Measurements from ENCODE around the gene SERPINH1.

DNA sequence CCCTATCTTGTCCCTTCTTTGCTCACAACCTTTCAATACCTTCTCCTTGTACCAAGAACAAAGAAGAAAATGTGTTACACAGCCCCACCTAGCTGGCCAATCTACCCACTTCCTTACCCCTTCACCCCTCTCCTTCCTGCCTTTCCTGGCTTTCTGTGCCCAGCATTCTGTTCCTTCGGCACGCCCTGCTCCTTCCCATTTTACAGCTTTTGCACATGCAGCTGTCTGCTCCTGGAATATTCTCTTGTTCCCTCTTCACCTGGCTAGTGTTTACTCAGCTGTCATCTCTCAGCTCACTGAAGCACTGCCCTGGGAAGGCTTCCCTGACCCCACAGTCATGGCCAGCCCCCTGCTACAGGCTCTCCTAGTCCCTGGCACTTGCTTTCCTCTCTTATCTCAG lies 30.7 kb downstream of the SERPINH1 start:
- TF ChIP-seq POLR2A (IDR thresholded peaks at IDR 0.05; ENCODE audit: low read depth, low read length) (no peak), JUN (IDR thresholded peaks at IDR 0.05; ENCODE audit: borderline replicate concordance, insufficient read depth, insufficient read length, low read depth) (no peak), FOS (IDR thresholded peaks at IDR 0.05; ENCODE audit: borderline replicate concordance, insufficient read depth, low read length) (no peak), EZH2 (IDR thresholded peaks at IDR 0.05; ENCODE audit: borderline replicate concordance, low read depth, low read length, severe bottlenecking) (no peak), POLR2AphosphoS5 (IDR thresholded peaks at IDR 0.05; ENCODE audit: insufficient read depth, low read depth, low read length) (no peak), GATA2 (IDR thresholded peaks at IDR 0.05; ENCODE audit: insufficient read depth, insufficient read length, low read depth, low read length) (no peak), MYC (IDR thresholded peaks at IDR 0.05; ENCODE audit: low read depth, low read length) (no peak)
- TF ChIP-seq, protein P1, sequence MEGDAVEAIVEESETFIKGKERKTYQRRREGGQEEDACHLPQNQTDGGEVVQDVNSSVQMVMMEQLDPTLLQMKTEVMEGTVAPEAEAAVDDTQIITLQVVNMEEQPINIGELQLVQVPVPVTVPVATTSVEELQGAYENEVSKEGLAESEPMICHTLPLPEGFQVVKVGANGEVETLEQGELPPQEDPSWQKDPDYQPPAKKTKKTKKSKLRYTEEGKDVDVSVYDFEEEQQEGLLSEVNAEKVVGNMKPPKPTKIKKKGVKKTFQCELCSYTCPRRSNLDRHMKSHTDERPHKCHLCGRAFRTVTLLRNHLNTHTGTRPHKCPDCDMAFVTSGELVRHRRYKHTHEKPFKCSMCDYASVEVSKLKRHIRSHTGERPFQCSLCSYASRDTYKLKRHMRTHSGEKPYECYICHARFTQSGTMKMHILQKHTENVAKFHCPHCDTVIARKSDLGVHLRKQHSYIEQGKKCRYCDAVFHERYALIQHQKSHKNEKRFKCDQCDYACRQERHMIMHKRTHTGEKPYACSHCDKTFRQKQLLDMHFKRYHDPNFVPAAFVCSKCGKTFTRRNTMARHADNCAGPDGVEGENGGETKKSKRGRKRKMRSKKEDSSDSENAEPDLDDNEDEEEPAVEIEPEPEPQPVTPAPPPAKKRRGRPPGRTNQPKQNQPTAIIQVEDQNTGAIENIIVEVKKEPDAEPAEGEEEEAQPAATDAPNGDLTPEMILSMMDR (IDR thresholded peaks at IDR 0.05; ENCODE audit: extremely low read depth in 1 of 2, insufficient read depth in 1 of 2, low read depth in 1 of 2, low read length in 2 of 2): no peak
- TF ChIP-seq, protein P2, sequence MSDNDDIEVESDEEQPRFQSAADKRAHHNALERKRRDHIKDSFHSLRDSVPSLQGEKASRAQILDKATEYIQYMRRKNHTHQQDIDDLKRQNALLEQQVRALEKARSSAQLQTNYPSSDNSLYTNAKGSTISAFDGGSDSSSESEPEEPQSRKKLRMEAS (IDR thresholded peaks at IDR 0.05; ENCODE audit: insufficient read depth, insufficient read length): no peak
